Colonic mucosa (tissue), 4 donors: ENCODE results near the gene DAO. TPM values are rescaled to one million over a fixed set of nuclear protein-coding genes. Genes with fewer than 3 reads are reported as not detected.

Experiments used
- DNase-seq: peaks from one replicate; pipeline ENCODE4 v3.0.0-alpha.2; 2020
- H3K27ac ChIP-seq: fragments of 200-600 bp; one replicate; pipeline ENCODE4 v1.8.0; 2021
- H3K27me3 ChIP-seq: fragments of 200-600 bp; one replicate; pipeline ENCODE4 v1.8.0; 2021
- H3K36me3 ChIP-seq: fragments of 200-600 bp; one replicate; pipeline ENCODE4 v1.8.0; 2021
- H3K4me1 ChIP-seq: fragments of 200-600 bp; one replicate; pipeline ENCODE4 v1.8.0; 2021; ENCODE audit warnings: mild to moderate bottlenecking
- H3K4me3 ChIP-seq: fragments of 200-600 bp; one replicate; pipeline ENCODE4 v1.8.0; 2021
- H3K9ac ChIP-seq, 2 donors: one replicate each; pipeline ENCODE4 v1.7.0; 2013; ENCODE audit warnings: control low read depth in 2 of 2, low read depth in 2 of 2, low read length in 2 of 2
- H3K9me3 ChIP-seq: fragments of 200-600 bp; one replicate; pipeline ENCODE4 v1.8.0; 2021
- CTCF ChIP-seq: fragments of 200-600 bp; IDR thresholded peaks from one replicate; pipeline ENCODE4 v1.8.0; 2022; ENCODE audit warnings: antibody characterized with exemption, mild to moderate bottlenecking
- intact Hi-C: fragments of 100-400 bp; cut with DNase I; formaldehyde crosslinking; loops from one replicate; pipeline ENCODE4 v1.14.1; 2022
- total RNA-seq, 2 donors: library from RNA; stranded (reverse); fragmentation: NEBNext Ultra II Directional in 1 of 2; extraction: Animal tissue kit (Norgen Biotek cat#: 25700) in 1 of 2; gene quantifications; one replicate each; pipeline ENCODE4 v1.2.1, GENCODE V29; 2021
- donor health status: healthy.
- donor health status: DM: no; HTN: no; CAD: no.
- donor health status: DM: no; HTN: no; CAD: no.

DAO gene
- total RNA-seq, 2 donors from 2014 or later = 2.2 to 2.4 TPM

GRCh38 chr12:108886873-108887629 lies 7.2 kb downstream of the DAO start:
- TF ChIP-seq CTCF = no peak
- intact Hi-C loops = no loop called here
- H3K27ac ChIP-seq = no peak overlapping the region

GRCh38 chr12:108888031-108888430 lies 8.1 kb downstream of the DAO start:
- no peak for TF ChIP-seq CTCF
- no peaks in the 10 kb centered on the region for H3K9me3 ChIP-seq
- no peak overlapping the region for H3K27ac ChIP-seq
- intact Hi-C loops = no loop called here
- H3K9ac ChIP-seq = no peak overlapping the region
- no peak overlapping the region for H3K4me3 ChIP-seq
- H3K36me3 ChIP-seq = no peaks in the 10 kb centered on the region
- DNase-seq = no peak
- H3K4me1 ChIP-seq = no peaks in the 10 kb centered on the region
- no peaks in the 10 kb centered on the region for H3K27me3 ChIP-seq

More at GRCh38 chr12:108886873-108887629, 7.2 kb downstream of the DAO start:
- H3K4me1 ChIP-seq = no peaks in the 10 kb centered on the region
- H3K4me3 ChIP-seq = no peak overlapping the region
- no peak for DNase-seq
- H3K36me3 ChIP-seq = no peaks in the 10 kb centered on the region
- H3K9ac ChIP-seq = no peak overlapping the region
- no peaks in the 10 kb centered on the region for H3K9me3 ChIP-seq
- no peaks in the 10 kb centered on the region for H3K27me3 ChIP-seq

- Histone ChIP-seq H3K27me3 (no peaks in the 10 kb centered on the region), H3K36me3 (no peaks in the 10 kb centered on the region), H3K27ac (no peak overlapping the region), H3K4me3 (no peak overlapping the region), H3K4me1 (no peaks in the 10 kb centered on the region), H3K9me3 (no peaks in the 10 kb centered on the region), H3K9ac (no peak overlapping the region)
- intact Hi-C loops = no loop called here
- no peak for DNase-seq
- TF ChIP-seq CTCF = no peak
Measured at GRCh38 chr12:108890208-108890607, 10.3 kb downstream of the DAO start.

GRCh38 chr12:108895220-108895802 lies 15.4 kb downstream of the DAO start:
- Histone ChIP-seq H3K4me1 (no peaks in the 10 kb centered on the region), H3K27me3 (no peaks in the 10 kb centered on the region), H3K9ac (no peak overlapping the region), H3K4me3 (no peak overlapping the region), H3K36me3 (no peaks in the 10 kb centered on the region), H3K9me3 (no peaks in the 10 kb centered on the region), H3K27ac (no peak overlapping the region)
- no peak for TF ChIP-seq CTCF
- no peak for DNase-seq
- intact Hi-C loops = no loop called here

GRCh38 chr12:108896336-108896735 lies 16.4 kb downstream of the DAO start:
- Histone ChIP-seq H3K36me3 (no peaks in the 10 kb centered on the region), H3K9ac (no peak overlapping the region), H3K4me3 (no peak overlapping the region), H3K27ac (no peak overlapping the region), H3K27me3 (no peaks in the 10 kb centered on the region), H3K9me3 (no peaks in the 10 kb centered on the region), H3K4me1 (no peaks in the 10 kb centered on the region)
- intact Hi-C loops = no loop called here
- no peak for DNase-seq
- no peak for TF ChIP-seq CTCF
